GM21576 (cell line): ENCODE results near the gene KCTD7.
"Not testable (repeated sequence)": the region's sequence is repeated elsewhere in the genome, so short reads cannot be mapped to it uniquely, and the experiment has no call there.

ENCODE experiments used
- ATAC-seq: cut with Tn5 transposase; IDR thresholded peaks from one replicate; pipeline ENCODE4 v1.9.1; 2021; ENCODE audit warnings: mild to moderate bottlenecking, moderate library complexity; ENCODE audit not compliant: unreplicated experiment

The KCTD7 gene

DNA sequence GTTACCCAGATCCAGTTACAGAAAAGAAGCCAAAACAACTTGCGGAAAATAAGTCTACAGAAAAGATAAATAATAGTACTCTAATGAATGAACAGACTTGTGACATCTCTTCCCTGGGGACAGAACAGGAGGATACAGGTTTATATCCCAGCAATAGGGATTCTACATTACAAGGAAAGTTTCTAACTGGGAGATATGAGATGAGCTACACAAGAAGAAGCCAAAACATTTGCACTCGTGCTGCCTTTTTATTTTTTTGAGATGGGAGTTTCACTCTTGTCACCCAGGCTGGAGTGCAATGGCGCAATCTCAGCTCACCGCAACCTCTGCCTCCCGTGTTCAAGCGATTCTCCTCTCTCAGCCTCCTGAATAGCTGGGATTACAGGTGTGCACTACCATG, 22.3 kb downstream of the KCTD7 start:
- ATAC-seq = not testable (repeated sequence)

DNA sequence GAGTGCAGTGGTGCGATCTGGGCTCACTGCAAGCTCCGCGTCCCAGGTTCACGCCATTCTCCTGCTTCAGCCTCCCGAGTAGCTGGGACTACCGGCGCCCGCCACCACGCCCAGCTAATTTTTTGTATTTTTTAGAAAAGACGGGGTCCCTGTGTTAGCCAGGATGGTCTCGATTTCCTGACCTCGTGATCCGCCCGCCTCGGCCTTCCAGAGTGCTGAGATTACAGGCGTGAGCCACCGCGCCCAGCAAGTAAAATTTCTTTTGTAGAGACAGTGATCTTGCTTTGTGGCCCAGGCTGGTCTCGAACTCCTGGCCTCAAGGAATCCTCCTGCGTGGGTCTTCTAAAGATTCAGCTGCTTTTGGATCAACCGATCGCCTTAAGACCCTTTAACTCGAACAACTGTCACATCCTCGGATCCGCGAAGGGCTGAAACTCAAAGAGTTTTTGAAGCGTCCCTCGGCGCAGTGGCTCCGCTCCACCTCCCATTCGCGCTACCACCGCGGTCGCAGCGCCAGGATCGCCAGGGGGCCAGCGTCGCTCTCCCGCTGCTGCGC, 25.1 kb downstream of the KCTD7 start:
- not testable (repeated sequence) for ATAC-seq

DNA sequence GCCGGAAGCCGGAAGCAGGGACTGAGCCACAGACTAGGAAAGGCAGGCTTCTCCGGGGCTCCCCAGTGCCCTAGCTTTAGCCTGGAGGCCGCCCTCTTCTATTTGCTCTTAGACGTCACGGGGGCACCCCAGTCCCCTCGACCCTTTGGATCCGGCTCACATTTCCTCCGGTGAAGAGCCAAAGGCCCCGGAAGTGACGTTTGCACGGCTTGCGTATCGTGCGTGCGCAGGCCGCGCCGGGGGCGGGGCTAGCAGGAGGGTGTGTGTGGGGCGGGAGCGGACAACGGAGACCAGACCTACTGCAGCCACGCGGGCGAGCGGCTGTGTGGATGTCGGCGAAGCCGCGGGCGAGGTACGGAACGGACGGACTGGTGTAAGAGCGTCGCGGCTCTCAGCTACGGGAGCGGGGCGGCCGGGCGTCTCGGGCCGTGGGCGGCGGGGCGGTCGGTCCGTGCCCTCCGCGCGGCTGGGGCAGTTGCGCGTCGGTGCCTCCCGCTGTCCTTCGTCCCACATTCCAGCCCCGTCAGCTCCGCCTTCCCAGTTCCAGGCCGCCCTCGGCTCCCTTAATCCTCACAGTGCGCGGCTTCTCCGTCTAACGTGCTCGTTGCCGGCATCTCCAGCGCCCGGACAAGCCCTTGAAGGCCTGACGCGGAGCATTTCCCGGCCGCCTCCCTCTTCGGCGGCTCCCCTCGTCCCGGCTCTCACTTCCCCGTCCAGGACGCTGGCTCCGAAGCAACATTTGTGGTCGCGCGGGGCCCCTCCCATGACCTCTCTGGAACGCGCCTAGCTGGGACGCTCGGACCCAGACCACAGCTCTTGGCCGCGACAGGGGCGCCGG, 25.8 kb downstream of the KCTD7 start:
- ATAC-seq = peak; percentile 87

DNA sequence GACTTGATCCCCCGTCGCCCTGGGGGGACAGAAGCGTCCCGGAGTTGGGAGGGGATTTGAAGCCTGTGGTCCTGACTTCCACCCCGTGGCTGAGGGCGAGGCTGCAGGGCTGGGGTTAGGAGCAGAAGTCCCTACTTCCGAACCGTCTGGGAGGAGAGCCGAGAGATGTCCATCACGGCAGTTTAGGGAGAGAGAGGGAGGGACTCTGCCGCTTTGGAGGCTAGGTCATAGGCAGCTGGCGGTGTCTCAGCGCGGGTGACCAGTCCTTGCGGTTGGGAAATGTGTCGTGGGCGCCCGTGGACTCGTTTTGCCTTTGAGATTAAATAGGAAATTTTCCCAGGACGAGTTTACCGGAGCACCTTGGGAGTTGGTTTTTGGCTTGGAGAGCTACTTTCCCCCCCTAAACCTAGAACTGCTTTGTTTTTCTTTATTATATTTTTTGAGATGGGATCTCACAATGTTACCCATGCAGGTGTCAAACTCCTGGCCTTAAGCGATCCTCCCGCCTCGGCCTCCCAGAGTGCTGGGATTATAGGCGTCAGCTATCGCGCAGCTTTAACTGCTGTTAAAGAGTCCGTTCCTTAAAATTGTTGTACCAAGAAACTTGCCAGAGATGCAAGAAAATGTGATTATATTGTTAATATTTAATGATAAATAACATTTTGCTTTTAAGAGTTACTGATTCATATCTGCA, 26.6 kb downstream of the KCTD7 start:
- peak; percentile 19 for ATAC-seq

DNA sequence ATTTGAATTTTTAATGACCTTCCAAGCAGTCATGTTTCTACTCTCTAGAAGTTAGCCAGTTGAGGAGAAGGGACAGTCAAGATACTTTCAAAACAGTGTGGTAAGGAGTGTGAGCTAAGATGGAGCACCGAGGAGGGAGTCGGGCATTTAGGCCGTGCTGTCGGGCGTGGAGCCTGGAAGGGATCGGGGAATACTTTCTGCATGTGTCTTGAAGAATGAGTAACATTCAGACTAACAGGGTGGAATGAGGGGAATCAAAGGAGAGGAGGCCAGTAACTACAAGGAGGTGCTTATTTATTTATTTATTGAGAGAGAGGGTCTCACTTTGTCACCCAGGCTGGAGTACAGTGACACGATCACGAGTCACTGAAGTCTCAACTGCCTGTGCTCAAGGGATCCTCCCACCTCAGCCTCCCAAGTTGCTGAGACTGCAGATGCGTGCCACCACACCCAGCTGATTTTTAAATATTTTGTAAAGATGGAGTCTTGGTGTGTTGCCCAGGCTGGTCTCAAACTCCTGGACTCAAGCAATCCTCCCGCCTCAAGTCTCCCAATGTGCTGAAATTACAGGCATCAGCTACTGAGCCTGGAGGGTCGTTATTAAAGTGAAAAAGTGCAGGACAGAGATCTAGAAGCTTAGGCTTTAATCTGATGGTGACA, 27.3 kb downstream of the KCTD7 start:
- not testable (repeated sequence) for ATAC-seq

DNA sequence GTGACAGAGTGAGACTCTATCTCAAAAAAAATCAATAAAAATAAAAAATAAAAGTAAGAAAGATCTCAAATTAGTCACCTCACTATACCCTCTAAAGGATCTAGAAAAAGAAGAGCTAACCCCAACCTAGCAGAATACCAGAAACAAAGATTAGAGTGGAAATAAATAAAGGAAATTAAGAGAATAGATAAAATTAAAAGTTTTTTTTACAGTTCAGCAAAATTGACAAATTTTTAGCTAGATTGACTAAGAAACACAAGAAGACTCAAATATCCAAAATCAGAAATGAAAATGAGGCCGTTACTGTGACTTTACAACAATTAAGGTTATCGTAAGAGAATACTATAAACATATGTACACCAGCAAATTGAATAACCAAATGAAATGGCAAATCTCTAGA, 29.1 kb downstream of the KCTD7 start:
- ATAC-seq = no peak

DNA sequence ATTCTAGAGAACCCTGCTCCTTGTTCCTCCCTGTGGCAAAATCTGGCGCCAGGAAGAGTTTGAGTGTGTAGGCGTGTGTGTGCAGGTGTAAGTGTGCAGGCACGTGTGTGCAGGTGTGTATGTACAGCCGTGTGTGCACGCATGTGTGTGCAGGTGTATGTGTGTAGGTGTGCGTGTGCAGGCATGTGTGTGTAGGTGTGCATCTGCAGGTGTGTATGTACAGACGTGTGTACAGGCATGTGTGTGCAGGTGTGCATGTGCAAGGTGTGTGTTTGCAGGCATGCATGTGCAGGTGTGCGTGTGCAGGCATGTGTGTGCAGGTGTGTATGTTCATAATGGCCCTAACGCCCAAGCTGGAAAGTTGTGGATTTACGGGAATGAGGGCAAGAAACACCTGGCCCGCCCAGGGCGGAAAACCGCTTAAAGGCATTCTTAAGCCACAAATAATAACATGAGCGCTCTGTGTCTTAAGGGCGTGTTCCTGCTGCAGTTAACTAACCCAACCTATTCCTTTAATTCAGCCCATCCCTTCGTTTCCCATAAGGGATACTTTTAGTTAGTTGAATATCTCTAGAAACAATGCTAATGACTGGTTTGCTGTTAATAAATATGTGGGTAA, 34.1 kb downstream of the KCTD7 start:
- ATAC-seq = no peak

DNA sequence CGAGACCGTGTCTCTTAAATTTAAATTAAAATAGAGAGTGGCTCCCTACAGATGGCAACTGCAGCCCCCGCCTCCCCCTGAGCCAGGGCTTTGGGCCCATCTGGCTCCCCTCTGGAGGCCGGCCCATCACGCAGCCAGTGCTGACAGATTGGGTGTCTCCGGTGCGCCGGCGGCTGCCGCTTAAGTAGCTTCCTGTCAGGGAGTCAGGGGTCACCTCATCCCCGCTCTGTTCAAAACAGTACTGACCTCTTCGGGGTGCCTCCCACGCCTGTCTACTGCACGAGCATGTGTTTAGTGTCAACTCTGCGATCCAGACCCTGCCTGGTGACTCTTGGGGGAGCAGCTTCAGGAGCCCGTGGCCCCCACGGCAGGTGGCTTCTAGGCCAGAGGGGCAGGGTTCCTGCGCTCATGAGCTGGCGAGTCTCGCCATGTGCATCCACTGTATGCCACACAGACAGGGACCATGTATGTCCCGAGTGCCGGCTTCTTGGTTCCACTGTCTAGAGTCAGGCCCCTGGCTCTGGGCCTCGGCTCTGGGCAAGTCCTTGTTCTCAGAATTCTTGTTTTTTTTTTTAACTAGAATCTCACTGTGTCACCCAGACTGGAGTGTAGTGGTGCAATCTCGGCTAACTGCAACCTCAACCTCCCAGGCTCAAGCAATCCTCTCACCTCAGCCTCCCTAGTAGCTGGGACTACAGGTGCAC, 36.1 kb downstream of the KCTD7 start:
- no peak for ATAC-seq

DNA sequence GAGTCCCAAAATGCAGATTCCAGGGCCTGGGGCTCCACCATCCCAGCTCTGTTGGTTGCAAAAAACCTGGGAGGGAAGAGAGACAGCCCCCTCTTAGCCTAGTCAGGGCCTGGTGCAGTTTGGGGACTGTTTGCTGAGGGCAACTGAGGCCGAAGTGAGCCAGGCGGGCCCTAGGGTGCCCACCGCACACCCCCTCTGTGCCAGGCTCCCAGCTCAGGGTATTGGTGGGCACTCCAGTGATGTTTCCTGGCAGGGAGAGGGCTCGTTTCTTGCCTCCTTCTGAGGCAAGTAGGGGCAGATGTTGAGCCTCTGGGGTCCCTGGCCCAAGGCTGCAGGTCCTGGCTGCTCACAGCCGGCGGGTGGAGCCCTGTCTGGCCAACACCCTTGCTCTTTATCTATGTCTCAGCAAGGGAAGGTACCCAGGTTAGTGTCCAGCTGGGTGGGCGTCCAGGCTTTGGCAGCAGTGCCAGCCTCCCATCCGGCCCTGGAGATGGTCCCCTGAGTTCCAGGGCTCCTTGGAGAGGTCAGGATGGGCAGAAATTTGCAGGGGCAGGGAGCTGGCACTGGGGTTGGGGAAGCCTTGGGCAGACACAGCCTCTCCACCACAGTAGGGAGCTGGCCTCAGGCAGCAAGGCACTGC, 37.8 kb downstream of the KCTD7 start:
- no peak for ATAC-seq

DNA sequence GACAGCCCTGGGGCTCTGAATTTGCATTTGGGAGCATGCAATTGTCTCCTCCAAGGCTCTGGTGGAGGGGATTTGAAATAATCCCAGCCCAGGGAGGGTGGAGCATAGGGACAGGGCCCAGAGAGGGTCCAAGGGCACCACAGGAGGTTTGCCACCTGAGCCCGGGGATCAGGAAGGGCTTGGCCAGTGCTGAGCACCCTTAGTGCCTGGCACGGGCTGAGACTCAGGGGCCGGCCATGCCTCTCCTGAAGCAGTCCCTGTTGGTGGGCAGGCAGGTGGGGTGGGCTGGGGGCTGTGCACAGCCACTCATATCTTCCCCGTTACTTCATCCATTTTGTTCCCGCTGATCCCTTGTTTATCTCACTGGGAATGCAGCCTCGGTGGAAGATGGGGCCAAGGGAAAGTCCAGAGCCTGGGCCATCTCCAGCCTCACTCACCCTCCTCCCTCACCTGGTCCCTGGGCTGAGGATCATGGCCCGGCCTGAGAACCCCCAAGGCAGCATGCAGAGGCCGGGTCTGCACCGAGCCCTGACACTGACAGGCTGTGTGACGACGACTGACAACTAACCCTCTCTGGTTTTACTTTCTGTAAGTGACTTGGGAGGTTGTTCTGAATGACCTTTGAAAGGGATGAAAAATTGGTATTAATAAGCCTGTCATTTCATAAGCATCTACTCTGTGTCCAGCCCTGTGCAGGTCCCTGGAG, 38.5 kb downstream of the KCTD7 start:
- ATAC-seq = no peak

DNA sequence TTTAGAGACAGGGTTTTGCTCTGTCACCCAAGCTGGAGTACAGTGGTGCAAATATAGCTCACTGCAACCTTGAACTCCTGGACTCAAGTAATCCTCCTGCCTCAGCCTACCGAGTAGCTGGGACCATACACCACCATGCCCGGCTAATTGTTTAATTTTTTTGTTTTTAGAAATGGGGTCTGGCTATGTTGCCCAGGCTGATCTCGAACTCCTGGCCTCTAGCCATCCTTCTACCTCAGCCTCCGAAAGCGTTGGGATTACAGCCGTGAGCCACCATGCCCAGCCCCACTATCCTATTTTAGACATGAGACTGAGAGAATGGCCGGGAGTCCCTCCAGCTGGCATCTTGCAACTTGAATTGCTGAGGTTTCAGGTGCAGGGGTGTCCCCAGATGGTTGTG, 39.4 kb downstream of the KCTD7 start:
- no peak for ATAC-seq

DNA sequence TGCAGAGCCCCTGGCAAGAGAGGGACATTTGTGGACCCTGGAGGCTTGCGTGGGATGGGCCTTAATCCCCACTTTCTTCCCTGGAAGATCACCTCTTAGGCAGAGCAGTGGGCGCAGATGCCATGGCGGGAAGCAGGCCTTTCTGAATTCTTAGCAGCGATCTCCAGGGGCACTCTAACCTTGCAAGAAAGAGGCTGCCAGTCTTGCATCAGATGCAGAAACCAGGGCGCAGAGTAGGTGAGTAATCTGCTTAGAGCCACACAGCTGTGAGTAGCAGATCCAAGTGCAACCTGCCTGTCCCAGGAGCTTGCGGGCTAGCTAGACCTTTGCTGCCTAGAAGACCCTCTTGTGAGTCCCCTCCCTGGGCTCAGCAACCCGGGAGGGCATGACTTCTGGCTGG, 40.0 kb downstream of the KCTD7 start:
- ATAC-seq = no peak

DNA sequence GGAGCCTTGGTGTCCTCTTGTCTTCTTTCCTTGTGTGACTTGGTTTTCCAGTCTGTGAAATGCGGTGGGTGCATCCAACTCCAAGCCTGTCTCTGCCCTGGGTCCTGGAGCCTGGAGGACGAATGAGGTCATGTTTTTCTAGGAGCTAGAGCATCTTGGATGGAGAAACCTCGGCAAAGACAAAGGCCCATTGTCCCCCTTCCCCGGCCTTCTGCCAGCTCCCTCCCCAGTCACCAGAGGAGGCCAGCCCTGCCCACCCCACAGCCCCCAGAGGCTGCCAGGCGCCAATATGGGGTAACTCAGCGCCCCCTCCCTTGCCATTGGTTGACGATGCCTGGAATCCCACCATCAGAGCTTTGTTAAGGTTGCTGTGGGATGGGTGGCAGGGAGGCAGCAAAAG, 40.4 kb downstream of the KCTD7 start:
- no peak for ATAC-seq

DNA sequence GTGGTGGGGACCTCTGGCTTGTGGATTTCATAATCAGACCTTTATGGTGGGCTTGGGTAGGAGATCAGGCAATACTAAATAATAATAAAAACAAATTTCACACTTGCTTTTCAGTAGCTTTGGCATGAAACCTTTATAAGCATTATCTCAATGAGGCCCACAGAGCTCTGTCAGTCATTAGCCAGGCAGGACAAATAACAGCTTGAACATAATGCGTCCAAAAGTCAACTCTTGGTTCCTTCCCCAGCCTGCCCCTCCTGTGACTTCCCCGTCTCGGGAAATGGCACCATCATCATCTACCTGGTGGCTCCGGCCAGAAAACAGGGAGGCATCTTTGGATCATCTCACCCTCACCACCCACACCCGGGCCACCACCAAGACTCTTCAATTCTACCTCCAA, 40.8 kb downstream of the KCTD7 start:
- ATAC-seq = no peak

DNA sequence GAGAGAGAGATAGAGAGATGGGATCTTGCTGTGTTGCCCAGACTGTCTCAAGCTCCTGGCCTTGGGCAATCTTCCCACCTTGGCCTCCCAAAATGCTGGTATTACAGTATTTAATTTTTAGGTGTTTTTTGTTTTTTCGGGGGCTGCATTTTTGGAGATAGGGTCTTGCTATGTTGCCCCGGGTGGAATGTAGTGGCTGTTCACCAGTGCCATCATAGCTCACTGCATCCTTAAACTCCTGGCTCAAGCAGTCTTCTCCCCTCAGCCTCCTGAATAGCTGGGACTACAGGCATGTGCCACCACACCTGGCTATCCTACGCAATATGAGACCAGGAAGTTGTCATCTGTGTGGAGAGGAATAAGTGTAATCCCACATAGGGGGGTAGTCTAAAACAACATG, 42.4 kb downstream of the KCTD7 start:
- ATAC-seq = no peak

DNA sequence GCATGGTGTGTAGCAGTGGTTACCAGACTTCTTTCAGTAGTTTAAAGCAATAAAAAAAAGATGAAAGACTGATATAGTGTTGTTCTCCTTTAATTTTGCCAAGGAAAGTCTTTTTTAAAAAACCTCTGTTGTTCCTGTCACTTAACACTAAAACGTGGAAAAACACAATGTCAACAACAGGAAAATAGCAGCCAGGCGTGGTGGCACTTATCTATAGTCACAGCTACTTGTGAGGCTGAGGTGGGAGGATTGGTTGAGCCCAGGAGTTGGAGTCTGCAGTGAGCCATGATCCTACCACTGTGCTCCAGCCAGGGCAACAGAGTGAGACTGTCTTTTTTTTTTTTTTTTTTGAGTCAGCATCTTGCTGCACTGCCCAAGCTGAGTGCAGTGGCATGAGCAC, 42.8 kb downstream of the KCTD7 start:
- not testable (repeated sequence) for ATAC-seq

DNA sequence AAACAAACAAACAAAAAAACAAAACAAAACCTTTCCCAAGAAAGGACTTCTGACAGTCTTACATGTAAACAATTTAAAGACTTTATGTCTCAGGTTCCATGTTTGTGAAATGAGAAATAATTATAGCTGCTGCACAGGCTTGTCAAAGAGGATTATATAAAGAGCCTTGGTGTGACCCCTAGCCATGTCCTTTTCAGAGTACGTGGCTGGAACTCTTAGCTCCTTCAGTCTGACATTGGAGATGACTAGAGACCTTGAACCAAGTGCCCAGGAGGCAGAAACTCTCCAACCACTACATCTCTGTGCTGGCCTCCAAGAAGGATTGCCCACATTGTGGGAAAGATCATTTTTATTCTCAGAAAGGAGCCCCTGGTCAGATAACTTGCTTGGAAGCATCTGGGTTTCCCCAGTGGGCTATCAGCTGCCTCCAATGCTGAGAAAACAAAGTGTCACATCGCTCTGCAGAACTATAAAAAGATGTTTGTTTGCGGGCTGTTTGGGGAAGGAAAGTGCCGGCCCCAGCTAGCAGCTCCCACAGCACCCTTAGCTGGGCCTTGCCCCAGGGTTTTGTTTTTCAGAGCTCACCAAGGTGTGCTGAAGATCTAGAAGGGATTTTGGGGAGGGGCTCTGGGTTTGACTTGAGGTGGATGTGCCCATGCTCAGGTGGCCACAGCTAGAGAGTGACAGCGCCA, 43.9 kb downstream of the KCTD7 start:
- ATAC-seq = not testable (repeated sequence)

DNA sequence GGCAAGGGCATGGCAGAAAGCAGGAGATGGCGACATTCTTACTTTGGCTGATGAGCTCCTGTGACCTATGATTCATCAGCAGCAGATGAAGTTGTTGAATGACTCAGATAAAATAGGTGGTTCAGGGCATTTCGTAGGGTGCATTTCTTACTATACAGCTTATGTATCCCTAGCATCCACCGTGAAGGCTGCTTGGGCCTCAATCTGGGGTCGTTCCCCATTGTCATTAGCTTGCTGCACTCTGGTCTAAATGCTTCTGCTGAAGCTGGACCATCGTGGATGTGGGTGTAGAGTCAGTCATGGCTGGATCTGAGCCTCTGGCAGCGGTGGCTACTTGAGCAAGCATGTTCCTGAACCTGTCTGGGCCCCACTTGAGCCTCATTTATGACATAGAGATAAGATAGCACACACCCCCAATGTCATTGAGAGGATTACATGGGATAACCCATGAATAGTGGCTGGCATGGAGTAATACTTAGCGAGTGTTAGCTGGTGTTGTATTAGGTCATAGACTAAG, 44.5 kb downstream of the KCTD7 start:
- ATAC-seq = not testable (repeated sequence)
